HG03575 (cell line): ENCODE data around the gene TEX30.
"Not testable (repeated sequence)": the region's sequence is repeated elsewhere in the genome, so short reads cannot be mapped to it uniquely, and the experiment has no call there.

Experiments used
- ATAC-seq: cut with Tn5 transposase; IDR thresholded peaks from one replicate; pipeline ENCODE4 v1.9.1; 2021; ENCODE audit not compliant: unreplicated experiment, insufficient number of reproducible peaks, low FRiP score; ENCODE audit errors: extremely low read depth

Gene TEX30

DNA sequence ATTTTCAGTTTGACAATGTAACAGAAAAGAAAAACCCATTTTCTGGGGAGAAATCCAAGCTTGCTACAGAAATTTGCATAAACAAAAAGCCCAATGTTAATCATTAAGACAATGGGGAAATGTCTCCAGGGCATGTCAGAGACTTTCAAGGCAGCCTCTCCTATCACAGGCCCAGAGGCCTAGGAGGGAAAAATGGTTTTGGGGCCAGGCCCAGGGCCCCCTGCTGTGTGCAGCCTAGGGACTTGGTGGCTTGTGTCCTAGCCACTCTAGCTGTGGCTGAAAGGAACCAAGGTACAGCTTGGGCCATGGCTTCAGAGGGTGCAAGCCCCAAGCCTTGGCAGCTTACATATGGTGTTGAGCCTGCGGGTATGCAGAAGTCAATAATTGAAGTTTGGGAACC is 8.0 kb upstream of the TEX30 start:
- no peak for ATAC-seq

DNA sequence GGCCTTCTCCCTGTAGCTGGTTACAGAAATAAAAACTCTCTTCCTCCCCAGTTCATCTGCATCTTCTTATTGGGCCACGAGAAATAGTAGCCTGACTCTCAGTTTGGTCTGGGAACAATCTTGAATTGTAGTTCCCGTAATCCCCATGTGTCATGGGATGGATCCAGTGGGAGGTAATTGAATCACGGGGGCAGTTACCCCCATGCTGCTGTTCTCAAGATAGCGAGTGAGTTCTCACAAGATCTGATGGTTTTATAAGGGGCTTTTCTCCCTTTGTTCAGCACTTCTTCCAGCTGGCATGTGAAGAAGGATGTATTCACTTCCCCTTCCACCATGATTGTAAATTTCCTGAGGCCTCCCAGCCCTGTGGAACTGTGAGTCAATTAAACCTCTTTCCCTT is 7.1 kb upstream of the TEX30 start:
- not testable (repeated sequence) for ATAC-seq

DNA sequence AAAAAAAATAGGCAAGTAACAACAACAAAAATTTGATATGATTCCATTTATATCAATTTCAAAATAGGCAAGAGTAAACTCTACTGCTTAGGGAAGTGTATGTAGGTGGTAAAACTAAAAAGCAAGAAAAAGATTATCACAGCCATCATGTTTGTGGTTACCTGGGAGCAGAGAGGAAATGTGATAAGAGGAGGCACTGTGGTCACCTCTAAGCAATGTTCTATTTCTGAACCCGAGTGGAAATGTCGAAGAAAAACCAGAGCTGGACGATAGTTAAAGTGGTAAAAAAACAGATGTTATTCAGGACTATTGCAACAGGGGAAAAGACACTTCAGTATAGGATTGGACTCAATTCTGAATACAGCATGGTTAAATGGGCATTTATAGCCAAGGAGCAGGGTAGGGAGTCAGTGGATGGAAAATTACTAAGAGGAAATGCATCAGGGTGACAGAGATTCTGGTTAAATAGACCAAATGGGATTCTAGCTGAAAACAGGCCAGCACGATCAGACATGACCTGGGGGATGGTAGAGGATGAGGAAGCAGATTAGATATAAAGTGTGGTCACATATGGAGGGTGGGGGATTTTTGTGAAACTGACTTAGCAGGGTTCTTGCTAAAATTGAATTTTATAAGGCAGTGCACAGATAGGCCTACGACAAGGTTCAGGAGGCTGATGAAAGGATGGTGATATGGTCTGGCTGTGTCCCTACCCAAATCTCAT is 6.0 kb upstream of the TEX30 start:
- ATAC-seq: no peak

DNA sequence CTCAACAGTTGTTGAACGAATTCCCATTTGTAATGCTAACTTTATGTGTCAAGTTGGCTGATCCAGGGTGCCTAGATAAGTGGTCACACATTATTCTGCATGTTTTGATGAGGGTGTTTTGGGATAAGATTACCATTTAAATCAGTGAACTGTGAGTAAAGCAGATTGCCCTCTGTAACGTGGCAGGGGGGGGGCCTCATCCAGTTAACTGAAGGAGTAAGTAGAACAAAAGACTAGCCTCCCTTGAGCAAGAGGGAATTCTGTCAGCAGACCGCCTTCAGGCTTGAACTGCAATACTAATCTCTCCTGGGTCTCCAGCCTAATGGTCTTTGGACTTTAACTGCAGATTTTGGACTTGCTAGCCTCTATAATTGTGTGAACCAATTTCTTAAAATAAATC is 4.2 kb upstream of the TEX30 start:
- no peak for ATAC-seq

DNA sequence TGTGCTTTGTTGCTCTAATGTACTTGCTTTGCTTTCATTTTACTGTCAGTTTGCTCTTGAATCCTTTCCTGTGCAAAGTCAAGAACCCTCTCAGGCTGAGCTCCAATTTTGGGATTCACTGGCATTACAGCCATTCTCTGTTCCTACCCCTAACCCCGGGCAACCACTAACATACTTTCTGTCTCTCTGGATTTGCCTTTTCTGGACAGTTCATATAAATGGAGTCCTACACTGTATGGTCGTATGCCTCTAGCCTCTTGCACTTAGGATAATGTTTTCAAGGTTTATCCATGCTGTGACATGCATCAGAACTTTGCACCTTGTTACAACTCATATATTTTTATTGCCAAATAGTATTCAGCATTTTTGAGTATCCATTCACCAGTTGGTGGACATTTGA is 2.7 kb upstream of the TEX30 start:
- ATAC-seq: no peak

DNA sequence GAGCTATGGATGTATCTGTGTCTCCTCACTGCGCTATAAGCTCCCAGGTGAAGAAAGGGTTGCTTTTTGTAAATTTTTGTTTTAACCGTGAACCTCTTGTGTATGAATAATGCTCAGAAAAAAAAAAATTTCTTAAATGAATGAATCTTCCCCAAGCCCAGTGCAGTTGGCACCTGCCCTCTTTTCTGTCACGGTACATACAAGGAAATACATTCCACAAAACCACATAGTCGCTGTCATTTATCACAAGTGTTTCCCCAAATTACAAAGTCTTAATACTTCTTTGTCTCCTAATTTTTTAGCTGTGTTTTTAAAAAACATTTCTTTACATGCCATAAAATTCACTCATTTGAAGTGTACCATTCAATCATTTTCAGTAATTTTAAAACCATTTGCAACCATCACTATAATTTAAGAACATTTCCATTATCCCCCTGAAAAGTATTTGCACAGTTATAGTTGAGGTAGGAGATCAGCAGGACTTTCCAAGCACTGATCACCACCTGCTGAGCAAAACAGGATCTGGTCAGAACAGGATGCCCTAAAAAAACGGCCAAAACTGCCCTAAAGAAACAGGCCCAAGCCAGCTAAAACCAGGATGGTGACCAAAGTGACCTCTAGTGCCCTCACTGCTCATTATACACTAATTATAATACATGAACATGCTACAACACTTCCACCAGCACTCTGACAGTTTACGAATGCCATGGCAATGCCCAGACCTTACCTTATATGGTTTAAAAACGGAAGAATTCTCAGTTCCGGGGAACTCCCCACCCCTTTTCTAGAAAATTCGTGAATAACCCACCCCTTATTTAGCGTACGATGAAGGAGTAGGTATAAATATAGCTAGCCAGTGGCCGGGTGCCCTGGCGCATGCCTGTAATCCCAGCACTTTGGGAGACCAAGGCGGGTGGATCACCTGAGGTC is 1.3 kb upstream of the TEX30 start:
- no peak for ATAC-seq

DNA sequence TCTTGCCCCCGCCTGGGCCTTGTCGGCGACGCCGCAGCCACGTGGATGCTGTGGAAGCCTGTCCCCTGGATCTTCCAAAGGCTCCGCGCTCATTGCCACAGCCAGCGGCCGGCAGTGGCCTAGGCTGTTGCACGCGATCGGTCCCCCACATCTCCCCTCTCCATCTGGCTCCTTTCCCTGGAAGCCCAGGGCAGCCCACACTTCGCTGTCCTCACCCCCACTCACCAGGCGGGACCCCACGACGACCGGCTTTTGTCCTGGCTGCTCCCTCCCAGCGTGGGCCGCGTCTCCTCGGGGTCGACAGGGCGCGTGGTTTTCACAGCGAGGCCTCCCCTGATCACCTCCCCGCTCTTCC is 605 bp upstream of the TEX30 start:
- ATAC-seq: no peak

DNA sequence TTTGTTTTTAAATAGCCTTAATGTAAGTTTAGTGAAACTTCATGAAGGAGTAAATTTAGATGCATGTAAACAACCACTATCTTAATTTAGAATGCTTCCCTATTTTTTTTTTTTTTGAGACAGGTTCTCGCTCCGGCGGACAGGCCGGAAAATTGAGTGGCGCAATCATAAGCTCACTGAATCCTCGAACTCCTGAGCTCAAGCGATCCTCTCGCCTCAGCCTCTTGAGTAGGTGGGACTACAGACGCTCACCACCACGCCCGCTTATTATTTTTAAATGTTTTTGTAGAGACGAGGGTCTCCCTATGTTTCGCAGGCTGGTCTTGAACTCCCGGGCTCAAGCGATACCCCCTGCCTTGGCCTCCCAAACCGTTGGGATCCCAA is 1.6 kb downstream of the TEX30 start:
- ATAC-seq: no peak

DNA sequence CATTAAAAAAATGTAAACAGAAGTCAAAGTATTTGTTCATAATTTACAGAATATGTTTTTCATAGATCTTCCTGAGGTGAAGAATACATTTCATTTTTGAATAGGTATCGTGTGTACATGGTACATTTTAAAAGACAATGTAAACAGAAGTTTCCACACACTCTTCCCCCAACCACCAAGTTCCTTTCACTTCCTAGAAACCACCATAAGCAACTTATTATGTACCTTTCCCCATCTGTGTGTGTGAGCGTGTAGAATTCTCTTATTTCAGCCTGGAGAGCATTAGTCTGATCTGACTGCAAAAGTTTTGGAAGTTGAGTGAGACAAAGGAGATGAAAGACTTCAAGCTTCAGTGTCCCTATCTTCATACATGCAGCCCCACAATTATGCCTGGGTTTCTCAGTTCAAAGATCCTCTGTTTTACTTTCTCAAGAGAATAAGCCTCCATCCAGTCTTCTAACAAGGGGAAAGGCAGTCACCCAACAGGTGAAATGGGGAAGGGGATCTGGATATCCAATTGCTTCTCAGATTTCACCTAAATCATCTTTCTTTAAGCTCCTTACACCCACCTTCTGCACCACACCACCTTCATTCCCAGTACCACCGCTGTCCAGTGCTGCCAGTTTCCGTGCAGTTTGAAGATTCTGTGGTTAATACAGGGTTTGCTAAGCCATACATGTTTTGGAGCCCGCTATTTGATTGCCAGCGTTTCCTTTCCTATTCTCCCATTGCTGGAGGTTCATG is 2.1 kb downstream of the TEX30 start:
- no peak for ATAC-seq

DNA sequence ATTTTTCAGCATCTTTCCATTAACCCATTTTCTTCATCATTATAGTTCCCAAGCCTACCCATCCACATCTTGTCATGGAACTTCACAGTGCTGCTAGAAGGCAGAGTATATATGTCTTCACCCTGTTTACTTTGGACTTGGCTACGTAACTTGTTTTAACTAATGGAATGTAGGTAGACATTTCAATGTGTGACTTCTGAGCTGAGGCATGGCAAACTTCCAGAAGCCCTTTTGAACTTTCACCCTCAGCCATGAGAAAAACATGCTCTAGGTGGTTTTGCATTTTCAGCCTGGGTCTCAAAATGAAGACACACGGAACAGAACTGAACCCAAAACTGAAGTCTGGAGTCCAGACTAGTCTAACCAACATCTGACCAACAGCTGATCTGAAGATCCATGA is 3.2 kb downstream of the TEX30 start:
- ATAC-seq: no peak

DNA sequence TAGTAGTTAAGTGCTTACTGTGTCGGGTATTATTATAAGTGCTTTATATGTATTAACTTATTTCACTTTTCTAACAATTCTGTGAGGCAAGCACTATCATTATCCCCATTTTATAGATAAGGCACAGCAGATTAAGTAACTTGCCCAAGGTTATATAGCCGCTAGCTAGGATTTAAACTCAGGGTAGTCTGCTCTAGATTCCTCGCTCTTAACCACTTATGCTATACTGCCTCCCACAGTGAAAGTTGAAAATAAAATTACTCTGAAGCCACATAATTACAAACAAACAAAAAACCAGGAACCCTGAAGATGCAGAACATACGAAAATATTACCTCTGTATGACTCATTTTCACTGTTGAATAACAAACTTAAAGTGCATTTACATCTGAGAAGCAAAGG is 3.9 kb downstream of the TEX30 start:
- no peak for ATAC-seq

DNA sequence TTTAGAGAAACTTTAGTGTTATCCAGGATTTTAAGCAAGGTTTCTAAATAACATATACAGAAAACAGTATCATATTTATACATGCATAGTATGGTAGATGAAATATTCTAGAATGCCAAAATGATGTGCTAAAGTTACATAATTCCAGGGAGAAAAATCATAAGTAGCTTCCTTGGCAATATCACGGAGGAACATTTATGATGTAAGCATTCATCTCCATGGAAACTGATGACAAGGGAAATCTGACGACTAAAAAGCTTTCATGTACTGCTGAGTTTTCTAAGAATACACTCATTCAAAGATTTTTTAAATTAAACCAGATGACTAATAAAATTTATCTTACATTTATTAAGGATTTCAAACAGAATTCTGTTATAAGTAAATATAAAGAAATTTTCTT is 4.7 kb downstream of the TEX30 start:
- ATAC-seq: no peak

DNA sequence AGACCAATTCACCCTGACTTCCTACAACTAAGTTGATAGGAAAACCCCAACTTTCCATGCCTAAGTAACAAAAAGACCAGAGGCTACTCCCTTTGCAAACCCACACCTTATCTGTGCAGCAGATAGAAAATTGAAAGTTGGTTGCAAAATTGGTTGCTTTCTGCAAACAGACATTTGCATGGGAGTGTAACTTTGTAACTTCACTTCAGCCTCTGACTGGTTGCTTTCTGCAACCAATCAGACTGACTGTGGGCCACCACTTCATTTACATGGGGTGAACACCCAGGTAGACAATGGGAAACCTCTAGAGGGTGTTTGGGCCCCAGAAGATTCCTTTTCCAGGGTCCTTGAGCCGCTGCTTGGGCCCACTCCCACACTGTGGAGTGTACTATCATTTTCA is 9.8 kb downstream of the TEX30 start:
- ATAC-seq: no peak

DNA sequence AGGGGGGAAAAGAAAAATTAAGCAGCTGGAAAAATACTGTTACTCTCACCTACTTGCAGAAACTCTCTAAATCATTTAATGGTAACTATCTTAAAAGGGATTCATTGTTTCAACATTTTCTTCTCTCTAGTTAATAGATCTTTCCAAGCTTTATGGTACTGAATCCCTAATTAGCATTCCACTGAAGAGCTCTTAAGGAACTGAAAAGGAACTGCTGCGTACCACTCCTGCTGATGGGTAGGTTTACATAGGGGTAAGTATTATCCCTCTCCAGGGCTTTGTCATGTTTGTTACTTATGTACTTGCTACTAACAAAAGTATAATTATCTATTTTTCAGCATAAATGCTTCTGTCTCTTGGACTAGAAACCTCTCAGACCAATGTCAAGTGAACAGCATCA is 12.5 kb downstream of the TEX30 start:
- ATAC-seq: no peak

DNA sequence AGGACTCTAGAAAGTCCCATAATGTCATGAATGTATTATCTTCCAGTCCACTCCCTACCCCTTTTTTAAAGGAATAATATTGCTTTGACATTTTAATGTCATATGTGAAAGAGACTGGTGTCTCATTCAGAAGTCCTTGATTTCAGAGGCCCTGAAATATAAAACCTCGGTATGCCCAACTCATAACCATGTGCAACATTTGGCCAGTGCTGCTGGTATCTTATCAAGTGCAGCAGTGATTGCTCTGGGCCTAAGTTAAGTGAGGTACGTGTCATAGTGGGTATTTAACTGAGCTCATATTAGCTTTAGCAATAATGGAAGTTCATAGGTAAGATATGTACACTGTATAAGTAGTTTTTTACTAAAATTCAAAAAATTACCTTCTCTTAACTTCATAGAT is 14.7 kb downstream of the TEX30 start:
- ATAC-seq: no peak

DNA sequence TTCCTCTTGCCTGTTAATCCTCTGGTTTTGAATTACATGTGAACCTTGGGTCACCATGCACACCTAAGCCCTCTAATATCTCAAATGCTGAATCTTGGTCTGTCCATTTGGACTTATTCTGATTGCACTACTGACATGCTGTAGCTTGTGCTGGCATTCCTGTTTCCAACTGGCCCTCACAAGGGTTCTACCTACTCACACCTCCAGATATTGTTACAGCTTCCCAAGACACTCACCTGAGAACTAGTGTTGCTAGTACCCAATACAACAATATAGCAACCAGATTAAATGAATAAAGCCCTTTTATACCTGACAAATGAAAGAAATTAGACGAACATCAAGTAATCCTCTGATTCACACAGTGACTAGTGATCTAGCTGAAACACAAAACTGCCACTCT is 16.6 kb downstream of the TEX30 start:
- ATAC-seq: no peak

DNA sequence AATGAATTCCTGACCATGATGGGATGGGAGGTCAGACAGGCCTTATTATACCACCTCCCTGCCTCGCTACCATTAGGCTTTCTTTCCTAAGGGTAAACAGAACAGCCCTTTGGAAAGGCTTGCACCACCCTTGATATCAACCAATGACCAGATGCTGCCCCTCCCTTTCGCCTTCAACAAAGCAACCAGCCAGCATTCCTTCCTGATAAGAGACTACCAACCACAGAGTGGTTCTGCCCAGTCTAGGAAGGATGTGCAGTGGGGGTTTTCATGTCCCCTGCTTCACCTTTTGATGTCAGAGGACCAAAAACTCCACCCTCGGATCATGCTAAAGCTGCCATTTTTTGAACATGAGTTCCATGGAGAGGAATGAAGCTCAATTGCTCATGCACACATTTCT is 21.7 kb downstream of the TEX30 start:
- ATAC-seq: no peak

DNA sequence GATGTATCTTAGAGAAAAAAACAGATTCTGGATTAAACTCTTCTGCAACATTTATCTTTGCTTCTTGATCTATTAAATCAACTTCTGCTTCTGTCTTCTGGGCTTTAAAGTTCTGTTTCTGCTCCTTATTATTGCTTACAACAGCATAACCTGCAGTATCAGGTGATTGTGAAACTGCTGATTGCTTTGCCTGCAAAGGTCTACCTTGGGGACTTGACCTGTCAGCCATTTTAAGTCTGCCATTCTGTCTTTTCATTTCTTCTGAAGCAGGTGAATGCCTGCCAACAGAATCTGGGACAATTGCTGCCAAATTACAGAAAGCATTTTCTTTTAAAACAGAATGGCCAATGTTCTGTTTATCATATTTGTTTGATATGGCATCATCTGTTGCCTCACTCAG is 31.1 kb downstream of the TEX30 start:
- ATAC-seq: no peak

DNA sequence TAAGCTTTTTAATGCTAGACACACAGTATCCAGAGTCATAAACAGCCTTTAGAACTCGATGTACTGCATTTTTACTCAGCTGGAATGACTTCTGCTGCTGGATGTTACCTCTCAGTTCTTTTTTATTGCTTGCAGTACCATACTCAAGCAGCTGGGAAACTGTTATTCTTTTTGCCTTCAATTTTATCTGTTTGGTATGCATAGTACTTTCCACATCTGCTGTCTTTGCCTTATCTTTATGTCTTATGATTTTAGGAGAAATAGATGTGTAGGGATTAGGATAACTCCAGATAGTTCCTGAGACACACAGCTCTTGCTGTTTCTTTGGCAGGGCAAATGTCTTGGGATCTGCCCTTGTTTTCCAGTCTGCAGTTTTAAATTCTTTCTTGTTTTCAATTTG is 31.5 kb downstream of the TEX30 start:
- no peak for ATAC-seq
